HG03175 (cell line): ENCODE results near the gene WNT8B.

ENCODE experiments used
- ATAC-seq: cut with Tn5 transposase; IDR thresholded peaks from one replicate; pipeline ENCODE4 v1.9.1; 2021; ENCODE audit warnings: mild to moderate bottlenecking, moderate library complexity; ENCODE audit not compliant: unreplicated experiment

Gene WNT8B

DNA sequence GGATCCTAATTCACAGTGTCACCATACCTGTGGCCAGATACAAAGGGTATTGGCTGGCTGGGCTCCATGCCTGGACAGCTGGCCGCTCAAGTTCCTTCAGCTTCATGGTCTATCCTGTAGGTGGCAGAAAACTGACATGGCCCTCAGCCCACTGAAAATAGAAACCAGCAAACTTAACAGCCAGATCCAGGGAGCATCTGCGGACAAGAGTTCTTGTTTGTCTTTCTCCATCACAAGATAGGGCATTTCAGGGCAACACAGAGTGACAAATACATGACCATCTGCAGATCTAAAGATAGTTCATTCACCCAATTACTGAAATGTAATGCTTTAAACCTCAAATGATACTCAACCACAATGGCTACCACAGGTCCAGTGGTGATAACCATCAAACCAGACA lies 54.0 kb downstream of the WNT8B start:
- ATAC-seq = no peak

DNA sequence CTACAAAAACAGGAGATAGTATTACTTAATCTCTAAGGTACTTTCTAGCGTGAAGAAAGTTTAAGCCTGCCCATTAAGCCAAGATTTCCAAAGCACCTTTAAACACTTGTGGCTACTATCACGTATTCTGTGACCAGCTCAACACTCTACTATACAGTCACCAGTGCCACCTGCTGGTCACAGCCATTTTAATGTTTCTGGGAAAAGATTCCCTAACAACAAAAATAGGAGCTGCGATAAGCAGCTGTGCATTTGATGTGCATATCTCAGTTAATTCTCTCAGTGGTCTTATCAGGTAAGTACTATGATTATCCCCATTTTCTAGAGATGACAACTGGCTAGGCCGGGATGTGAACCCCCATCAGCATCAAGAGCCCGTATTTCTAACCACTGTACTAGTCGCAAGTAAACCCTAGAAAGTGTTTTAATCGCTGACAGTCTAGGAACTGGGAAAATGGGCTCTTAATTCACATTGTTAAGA lies 56.0 kb downstream of the WNT8B start:
- no peak for ATAC-seq

DNA sequence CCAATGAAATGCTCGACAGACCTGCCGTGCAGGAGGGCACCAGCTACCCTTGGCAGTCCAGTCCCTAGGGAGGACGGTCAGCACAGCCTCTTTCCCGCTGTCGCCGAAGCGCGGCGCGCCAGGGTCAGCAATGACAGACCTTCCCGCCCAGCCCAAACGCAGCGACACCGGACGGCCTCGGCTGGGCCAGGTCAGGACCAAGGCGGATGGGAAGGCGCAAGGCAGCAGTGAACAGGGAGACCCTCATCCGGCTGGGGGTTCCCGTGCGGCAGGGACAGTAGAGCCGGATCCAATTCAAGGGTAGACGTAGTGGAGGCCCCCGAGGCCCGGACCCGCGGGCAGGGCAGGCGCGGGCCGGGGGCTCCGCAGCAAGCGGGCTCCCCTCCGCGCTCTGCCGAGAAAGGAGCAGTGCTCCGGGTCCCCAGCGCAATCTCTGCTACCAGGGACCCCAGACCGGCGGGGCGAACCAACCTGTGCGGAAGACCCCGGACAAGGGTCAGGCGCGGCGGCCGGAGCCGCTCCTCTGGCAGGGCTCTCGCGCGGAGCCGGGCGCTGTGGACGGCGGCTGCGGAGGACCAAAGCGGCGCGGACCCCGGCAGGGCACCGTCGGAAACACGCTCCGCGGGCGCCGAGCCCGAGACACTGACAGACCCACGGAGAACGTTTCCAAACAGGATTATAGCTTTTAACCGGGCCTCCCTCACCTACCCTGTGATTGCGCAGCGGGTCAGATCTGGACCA lies 56.7 kb downstream of the WNT8B start, which contains the start of gene SEC31B:
Gene SEC31B (minus strand): TSS at position 551 of the 741 bp plus-strand sequence. CDS start 2,909 bp downstream, outside the sequence.
- no peak for ATAC-seq

DNA sequence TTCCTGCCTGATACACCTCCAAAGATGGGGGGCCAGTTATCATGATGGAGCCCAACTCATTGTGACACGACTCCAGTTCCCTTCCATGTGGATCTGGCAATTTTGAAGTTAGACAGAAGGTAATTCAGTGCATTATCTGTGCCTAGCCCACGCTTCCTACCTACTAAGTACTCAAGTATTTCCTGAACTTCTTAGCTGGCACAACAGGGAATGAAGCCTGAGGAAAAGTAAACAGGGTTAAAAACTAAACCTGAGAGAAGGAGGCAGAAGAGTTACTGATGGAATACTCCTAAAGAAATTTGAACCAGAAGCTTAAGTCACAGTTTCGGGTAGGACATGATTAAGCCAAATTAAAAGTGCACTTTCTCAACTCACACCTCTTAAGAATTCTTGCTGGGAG lies 58.0 kb downstream of the WNT8B start:
- no peak for ATAC-seq

DNA sequence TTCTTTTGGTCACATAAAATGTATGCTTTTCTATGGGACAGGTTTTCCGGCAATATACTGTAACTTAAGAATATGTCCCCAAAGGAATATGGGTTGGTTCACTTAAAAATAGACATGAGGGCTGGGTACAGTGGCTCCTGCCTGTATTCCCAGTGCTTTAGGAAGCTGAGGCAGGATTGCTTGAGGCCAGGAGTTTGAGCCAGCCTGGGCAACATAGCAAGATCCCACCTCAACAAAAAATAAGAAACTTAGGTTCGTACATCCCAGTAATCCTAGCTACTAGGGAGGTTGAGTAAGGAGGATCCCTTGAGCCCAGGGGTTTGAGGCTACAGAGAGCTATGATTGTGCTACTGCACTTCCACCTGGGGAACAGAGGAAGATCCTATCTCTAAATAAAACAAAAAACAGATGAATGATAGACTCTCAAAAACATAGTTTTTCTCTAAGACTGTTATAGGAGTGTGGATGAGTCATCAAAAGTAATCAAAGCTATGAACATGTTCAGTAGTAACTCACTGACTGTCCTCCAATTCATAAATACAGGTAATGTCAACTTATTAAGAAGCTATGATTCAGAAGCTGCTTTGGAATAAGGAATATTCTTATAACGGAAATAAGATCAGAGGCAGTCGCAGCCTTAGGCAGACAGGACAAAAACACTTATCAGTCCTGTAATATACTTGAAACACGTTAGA lies 59.4 kb downstream of the WNT8B start:
- ATAC-seq = no peak

DNA sequence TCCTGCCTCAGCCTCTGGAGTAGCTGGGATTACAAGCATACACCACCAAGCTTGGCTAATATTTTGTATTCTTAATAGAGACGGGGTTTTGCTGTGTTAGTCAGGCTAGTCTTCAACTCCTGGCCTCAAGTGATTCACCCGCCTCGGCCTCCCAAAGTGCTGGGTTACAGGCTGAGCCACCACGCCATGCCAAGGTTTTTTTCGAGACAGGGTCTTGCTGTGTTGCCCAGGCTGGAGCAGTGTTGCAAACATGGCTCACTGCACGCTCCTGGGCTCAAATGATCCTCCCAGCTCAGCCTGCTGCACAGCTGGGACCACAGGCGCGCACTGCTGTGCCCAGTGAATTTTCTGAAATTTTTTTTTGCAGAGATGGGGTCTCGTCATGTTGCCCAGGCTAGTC lies 60.1 kb downstream of the WNT8B start:
- no peak for ATAC-seq

DNA sequence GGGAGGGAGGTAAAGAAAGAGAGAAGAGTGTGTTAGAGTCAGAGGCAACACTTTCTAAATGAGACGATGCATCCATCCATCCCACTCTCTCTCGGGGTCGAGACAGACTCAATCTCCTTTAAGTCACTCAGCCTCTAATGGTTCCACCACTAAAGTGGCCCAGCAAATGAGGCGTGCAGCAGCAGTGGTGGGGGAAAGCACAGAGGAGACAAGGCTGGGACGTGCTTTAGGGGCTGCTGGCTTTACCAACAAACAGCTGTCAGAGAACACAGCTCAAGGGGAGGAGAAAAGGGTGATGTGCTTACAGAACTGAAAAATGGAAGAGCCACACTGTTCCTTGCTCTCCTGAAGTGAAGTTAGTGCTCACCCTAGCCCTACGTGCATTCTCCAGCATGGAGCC lies 61.4 kb downstream of the WNT8B start:
- ATAC-seq = no peak

DNA sequence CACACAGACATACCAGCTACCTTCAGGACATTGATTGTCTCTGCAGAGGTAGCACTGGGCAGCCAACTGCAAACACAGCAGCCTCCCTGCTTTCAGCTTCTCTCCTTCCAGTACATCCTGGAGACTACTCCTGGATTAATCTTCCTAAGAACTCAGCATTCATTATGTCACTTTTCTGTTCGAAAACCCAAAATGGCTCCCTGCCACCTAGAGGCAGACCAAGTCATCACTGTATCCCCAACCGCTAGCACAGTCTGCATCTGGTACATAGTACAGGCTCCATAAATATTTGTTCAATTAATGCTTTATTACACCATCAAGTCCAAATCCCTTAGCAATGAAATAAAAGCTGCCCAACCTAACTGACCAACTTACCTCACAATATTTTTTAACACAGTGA lies 61.8 kb downstream of the WNT8B start:
- no peak for ATAC-seq

DNA sequence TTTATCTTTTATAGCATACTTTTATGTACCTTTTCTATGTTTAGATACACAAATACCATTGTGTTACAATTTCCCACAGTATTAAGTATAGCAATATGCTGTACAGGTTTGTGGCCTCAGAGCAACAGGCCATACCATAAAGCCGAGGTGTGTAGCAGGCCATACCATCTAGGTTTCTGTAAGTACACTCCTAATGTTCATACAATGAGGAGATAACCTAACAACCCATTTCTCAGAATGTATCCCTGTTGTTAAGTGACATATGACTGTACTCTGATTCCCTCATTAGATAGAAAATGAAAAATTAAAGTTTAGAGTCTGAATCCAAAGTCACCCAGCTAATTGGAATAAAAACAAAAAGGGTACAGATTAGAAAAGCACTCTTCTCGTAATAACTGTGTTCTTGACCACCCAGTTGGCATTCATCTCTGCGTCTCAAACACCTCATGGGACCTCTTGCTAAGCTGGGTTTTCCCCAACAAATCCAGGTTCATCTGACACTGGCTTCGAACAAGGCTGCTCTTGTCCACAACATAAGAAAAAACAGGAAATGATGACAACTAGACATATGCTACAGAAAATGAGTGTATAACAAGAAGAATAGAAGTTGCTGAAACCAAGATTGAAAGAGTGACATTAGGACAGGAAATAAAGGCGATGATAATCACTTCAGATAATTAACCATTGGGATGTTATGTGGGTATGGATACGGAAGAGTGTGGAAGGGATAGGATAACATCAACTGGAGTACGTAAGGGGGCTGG lies 65.5 kb downstream of the WNT8B start:
- no peak for ATAC-seq

DNA sequence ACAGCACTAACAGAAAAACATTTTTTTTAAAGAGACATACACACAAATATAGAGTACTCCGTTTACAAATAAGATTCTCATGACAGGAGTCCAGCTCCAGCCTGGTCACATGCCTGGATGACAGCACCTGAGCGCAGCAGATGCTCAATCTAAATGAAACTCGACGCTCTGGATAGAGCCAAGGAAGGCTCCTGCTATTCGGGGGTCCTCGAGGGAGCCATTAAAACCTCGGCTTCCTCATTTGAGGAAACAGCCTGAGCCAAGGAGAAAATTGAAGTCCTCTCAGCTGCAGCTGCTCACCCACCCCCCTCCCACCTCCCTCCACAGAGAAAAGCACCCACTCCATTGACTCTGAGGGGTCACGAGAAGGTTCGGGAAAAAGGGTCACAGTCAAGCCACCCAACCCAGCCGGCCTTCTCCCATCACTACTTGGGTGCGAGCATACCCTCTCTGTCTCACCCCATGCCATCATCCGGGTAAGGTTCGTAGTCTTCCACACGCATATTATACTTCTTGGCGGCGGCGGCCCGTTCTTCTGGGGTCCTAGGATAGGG lies 66.2 kb downstream of the WNT8B start:
- no peak for ATAC-seq

DNA sequence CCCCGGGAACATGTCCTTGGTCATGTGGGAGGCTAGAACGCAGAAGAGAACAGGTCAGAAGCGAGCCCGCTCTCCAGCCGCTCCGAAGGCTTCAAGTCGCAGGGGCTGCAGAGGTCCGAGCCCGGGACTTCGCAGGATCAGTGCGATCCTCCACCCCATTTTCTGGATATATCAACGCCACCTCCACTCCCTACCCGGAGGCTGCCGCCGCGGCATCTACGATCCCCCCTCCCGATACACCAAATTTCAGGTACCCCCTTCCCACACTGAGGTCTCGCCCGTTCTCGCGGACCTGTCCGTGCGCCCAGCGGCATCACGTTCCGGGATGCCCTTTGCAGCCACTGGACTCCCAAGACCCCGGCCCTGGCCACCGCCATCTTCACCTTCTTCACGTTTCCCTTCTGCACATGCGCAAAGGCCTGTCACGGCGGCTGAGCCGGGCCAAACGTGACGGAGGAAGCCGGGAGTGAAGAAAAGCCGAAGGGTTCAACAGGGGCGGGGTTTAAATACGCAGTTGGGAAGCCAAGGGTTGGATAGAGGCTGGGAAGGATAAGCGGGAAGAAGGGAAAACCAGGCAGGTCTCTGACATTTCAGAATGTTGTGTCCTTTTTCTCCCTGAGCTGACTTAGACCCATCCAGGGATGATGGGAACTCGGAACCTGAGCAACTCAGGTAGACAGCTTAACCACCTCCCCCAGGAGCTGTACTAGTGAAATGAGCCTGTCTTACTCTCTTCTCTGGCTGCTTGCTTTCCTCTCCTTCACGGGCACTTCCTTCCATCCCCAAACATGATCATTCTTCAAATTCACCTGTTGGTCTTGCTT lies 66.9 kb downstream of the WNT8B start, which contains the start of gene NDUFB8:
Gene NDUFB8 (minus strand): TSS at position 397 of the 824 bp plus-strand sequence. CDS start 20 bp downstream, at position 377.
- no peak for ATAC-seq

DNA sequence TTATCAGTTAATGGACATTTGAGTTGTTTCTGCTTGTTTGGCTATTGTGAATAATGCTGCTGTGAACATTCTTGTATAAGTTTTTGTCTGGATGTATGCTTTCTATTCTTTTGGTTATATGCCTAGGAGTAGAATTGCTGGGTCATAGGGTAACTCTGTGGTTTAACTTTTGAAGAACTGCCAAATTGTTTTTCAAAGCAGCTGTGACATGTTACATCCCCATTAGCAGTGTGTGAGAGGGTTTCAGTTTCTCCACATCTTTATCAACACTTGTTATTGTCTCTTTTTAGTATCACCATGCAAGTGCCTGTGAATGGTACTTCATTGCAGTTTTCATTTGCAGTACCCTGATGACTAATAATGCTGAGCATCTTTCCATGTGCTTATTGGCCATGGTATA lies 69.0 kb downstream of the WNT8B start:
- no peak for ATAC-seq
